Neural cell (in vitro differentiated cells): Measurements from ENCODE around the gene MS4A14.

Experiments
- CTCF ChIP-seq: fragments of 450-650 bp; IDR thresholded peaks from 2 replicates; pipeline ENCODE4 v1.5.1; 2014; ENCODE audit warnings: antibody characterized with exemption, mild to moderate bottlenecking, moderate library complexity; ENCODE audit not compliant: poor library complexity, severe bottlenecking
- EP300 ChIP-seq: fragments of 450-650 bp; conservative IDR thresholded peaks from 2 replicates; pipeline ENCODE4 v1.6.1; 2014; ENCODE audit warnings: antibody characterized with exemption, mild to moderate bottlenecking, moderate library complexity; ENCODE audit not compliant: poor library complexity, severe bottlenecking
- EZH2 ChIP-seq: fragments of 200-600, 300-800 bp; shearing (Covaris generic), sonication (generic); IDR thresholded peaks from 2 replicates; pipeline ENCODE4 v1.6.1; 2014; ENCODE audit warnings: antibody characterized with exemption, low read length, borderline replicate concordance, mild to moderate bottlenecking; ENCODE audit not compliant: insufficient read depth, poor library complexity, severe bottlenecking
- POLR2AphosphoS5 ChIP-seq: IDR thresholded peaks from 2 replicates; pipeline ENCODE4 v1.6.1; 2012
- RAD21 ChIP-seq: fragments of 450-650 bp; conservative IDR thresholded peaks from 2 replicates; pipeline ENCODE4 v1.6.1; 2014; ENCODE audit warnings: antibody characterized with exemption, mild to moderate bottlenecking, moderate library complexity
- REST ChIP-seq: IDR thresholded peaks from 2 replicates; pipeline ENCODE4 v1.6.1; 2012; ENCODE audit warnings: borderline replicate concordance
- TAF1 ChIP-seq: IDR thresholded peaks from 2 replicates; pipeline ENCODE4 v1.6.1; 2012; ENCODE audit warnings: low read depth

GRCh38 chr11:60360621-60361020 lies 35.6 kb upstream of the MS4A14 start:
- no peak for TF ChIP-seq EZH2
- no peak for TF ChIP-seq REST
- TF ChIP-seq CTCF, result no peak
- no peak for TF ChIP-seq EP300
- TF ChIP-seq TAF1, result no peak
- no peak for TF ChIP-seq POLR2AphosphoS5
- no peak for TF ChIP-seq RAD21
